ENCODE data around the gene LRRC10B. TPM values are rescaled to one million over a fixed set of nuclear protein-coding genes. Genes with fewer than 3 reads are reported as not detected.
"Not testable (repeated sequence)": the region's sequence is repeated elsewhere in the genome, so short reads cannot be mapped to it uniquely, and the experiment has no call there.

The LRRC10B gene
- 1 to 10 TPM; 4.8 to 6.4 TPM for total RNA-seq
- polyA plus RNA-seq (ENCODE audit: insufficient read depth, low read depth, low replicate concordance) = 5.5 TPM
- long read RNA-seq, donor 1, partial matches to known transcripts = 0 of 3 reads
- long read RNA-seq, donor 1, other reads (novel, unspliced or antisense) = 0 of 3 reads
- long read RNA-seq, donor 2 = 0 reads

DNA sequence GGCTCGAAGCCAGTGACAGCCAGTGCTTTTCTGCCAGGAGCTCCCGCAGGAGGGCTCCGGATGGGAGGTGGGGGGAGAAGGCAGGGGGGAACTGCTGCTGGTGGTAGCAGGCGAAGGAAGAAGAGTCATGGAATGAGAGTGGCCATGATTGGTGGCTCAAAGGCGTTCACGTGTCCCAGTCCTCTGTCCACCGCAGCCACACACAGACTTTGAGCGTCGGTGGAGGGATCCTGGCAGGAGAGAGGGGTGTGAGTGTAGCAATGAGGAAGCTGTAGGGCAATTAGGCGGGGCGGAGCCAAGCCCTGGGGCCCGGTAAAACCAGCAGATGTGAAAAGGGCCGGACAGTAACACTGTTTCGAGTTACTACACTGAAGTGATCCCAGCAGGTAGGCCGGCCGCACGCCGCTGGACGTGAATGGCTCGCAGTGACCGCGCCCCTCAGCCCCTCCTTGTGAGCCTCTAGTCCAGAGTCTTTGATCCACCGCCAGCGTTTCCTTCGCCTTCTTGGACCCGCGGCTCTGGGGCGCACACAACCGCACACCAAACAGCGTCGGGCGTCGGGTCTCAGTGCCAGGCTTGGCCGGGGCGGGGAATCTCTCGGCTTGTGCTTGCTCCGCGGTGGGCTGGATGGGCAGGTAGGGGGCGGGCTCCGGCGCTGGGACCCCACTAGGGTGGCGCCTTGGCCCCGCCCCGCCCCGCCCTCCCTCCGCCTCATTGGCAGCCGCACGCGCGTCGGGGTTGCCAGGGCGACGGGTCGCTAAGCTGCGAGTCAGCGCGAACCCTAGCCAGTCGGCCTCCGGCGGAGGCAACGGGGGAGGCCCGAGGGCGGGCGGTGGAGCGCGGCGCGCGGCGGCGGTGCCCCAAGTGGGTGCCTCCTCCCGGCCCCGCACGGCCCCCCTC, at the start of gene LRRC10B:
Gene LRRC10B (plus strand): TSS at position 788 of the 900 bp plus-strand sequence. CDS start 250 bp downstream, outside the sequence.
- 10 to 17% methylated on average over 6 to 53 of the region's 74 CpGs for WGBS, 2 donors
- intact Hi-C loops (cut with DNase I; ENCODE audit: low total_unique reads) = no loop called here
- Histone ChIP-seq H3K9me3 (no peaks in the 10 kb centered on the region), H3K4me1 (no peaks in the 10 kb centered on the region), H3K4me3 (peak within 1 kb of the TSS; percentile 29 to 40), H3K27ac (peak within 1 kb of the TSS in 1 of 2 donors; percentile 30), H3K27me3 (no peaks in the 10 kb centered on the region), H3K36me3 (ENCODE audit: low read depth, missing control alignments) (no peaks in the 10 kb centered on the region)
- TF ChIP-seq POLR2A (IDR thresholded peaks at IDR 0.05) = no peak
- DNase-seq = peak; percentile 67

DNA sequence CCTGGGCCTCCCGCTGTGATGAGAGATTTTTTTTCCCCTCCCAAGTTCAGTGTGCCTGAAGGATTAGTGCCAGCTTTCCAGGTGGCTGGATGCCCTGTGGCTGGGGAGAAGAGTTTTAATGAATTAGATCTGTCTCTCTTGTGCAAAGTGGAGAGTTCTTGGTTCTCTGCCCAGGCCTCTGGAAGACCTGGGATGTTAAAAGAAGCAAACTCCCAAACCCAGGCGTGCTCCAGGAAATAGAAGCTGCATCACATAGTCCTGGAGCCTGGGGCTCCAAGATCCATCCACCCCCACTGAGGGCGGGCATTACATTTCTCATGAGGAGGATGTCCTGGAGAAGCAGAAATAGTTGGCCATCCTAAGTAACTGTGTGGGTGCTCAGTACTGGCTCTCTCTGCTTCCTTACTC, 48.1 kb upstream of the LRRC10B start:
- H3K27me3 ChIP-seq = no peaks in the 10 kb centered on the region
- H3K9me3 ChIP-seq = no peaks in the 10 kb centered on the region
- no peak for DNase-seq
- 40 to 48% methylated on average over 1 to 3 of the region's 3 CpGs for WGBS, 2 donors
- H3K36me3 ChIP-seq (ENCODE audit: low read depth, missing control alignments) = no peaks in the 10 kb centered on the region
- H3K4me1 ChIP-seq = peaks cover 3% of the 10 kb centered on the region
- intact Hi-C loops (cut with DNase I; ENCODE audit: low total_unique reads) = no loop called here
- H3K4me3 ChIP-seq = no peak overlapping the region
- H3K27ac ChIP-seq = no peak overlapping the region
- TF ChIP-seq POLR2A (IDR thresholded peaks at IDR 0.05) = no peak
- TF ChIP-seq, protein P1, sequence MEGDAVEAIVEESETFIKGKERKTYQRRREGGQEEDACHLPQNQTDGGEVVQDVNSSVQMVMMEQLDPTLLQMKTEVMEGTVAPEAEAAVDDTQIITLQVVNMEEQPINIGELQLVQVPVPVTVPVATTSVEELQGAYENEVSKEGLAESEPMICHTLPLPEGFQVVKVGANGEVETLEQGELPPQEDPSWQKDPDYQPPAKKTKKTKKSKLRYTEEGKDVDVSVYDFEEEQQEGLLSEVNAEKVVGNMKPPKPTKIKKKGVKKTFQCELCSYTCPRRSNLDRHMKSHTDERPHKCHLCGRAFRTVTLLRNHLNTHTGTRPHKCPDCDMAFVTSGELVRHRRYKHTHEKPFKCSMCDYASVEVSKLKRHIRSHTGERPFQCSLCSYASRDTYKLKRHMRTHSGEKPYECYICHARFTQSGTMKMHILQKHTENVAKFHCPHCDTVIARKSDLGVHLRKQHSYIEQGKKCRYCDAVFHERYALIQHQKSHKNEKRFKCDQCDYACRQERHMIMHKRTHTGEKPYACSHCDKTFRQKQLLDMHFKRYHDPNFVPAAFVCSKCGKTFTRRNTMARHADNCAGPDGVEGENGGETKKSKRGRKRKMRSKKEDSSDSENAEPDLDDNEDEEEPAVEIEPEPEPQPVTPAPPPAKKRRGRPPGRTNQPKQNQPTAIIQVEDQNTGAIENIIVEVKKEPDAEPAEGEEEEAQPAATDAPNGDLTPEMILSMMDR (IDR thresholded peaks at IDR 0.05) = no peak

DNA sequence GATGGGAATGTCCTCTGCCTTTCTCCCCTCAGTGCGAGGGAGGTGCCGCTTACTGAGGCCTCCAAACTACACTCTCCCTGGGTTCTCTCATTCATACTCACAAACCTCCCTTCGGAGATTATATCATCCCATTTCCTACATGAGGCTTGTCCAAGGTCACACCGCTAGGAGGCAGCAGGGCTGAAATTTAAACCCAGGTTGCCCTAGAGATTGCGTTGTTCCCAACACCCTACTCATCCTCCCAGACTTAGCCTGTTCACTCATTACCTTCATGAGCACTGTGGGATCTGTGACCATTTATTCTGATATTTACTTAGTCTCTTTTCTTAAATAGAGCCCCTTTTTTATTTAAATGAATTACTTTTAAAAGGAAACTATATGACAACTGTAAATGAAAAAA, 47.6 kb upstream of the LRRC10B start:
- no peaks in the 10 kb centered on the region for H3K9me3 ChIP-seq
- H3K4me3 ChIP-seq = no peak overlapping the region
- TF ChIP-seq, protein P1 (IDR thresholded peaks at IDR 0.05) = peak in 2 of 3 experiments; percentile 10 to 16
- no peak for TF ChIP-seq POLR2A (IDR thresholded peaks at IDR 0.05)
- H3K36me3 ChIP-seq (ENCODE audit: low read depth, missing control alignments) = no peaks in the 10 kb centered on the region
- DNase-seq = no peak
- H3K27me3 ChIP-seq = no peaks in the 10 kb centered on the region
- WGBS, 2 donors = 55 to 79% methylated on average over 5 of the region's 5 CpGs
- H3K4me1 ChIP-seq = peaks cover 3% of the 10 kb centered on the region
- H3K27ac ChIP-seq = no peak overlapping the region
- intact Hi-C loops (cut with DNase I; ENCODE audit: low total_unique reads) = no loop called here

DNA sequence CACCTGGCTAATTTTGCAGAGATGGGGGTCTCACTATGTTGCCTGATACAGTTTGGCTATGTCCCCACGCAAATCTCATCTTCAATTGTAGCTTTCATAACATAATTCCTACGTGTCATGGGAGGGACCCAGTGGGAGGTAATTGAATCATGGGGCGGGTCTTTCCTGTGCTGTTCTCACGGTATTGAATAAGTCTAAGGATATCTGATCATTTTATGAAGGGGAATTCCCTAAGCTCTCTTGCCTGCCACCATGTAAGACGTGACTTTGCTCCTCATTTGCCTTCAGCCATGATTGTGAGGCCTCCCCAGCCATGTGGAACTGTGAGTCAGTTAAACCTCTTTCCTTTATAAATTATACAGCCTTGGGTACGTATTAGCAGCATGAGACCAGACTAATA, 40.9 kb upstream of the LRRC10B start:
- H3K4me1 ChIP-seq; H3K4me3 ChIP-seq; DNase-seq; H3K27me3 ChIP-seq; H3K27ac ChIP-seq; intact Hi-C loops (cut with DNase I; ENCODE audit: low total_unique reads); H3K9me3 ChIP-seq; H3K36me3 ChIP-seq (ENCODE audit: low read depth, missing control alignments): not testable (repeated sequence)
- WGBS, 2 donors = 92 to 93% methylated on average over 6 of the region's 6 CpGs

DNA sequence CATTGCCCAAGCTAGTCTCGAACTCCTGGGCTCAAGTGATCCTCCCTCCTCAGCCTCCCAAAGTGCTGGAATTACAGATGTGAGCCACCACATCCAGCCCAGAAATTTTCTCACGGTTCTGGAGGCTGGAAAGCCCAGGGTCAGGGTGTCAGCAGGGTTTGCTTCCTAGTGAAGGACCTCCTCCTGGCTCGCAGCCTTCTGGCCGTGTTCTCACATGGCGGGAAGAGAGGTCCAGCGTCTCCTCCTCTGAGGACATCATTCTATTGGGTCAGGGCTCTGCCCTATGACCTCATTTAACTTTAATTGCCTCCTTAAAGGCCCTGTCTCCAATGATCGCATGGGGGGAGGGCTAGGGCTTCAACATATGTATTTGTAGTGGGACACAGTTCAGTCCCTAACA, 40.5 kb upstream of the LRRC10B start:
- DNase-seq = no peak
- Histone ChIP-seq H3K27ac (no peak overlapping the region), H3K36me3 (ENCODE audit: low read depth, missing control alignments) (no peaks in the 10 kb centered on the region), H3K27me3 (no peaks in the 10 kb centered on the region), H3K9me3 (no peaks in the 10 kb centered on the region), H3K4me3 (no peak overlapping the region), H3K4me1 (peaks cover 12% of the 10 kb centered on the region)
- WGBS, 2 donors = 64 to 73% methylated on average over 3 to 7 of the region's 7 CpGs
- TF ChIP-seq, protein P1 (IDR thresholded peaks at IDR 0.05) = no peak
- no peak for TF ChIP-seq POLR2A (IDR thresholded peaks at IDR 0.05)
- intact Hi-C loops (cut with DNase I; ENCODE audit: low total_unique reads) = no loop called here
